ENCODE data around the gene EBP. TPM values are rescaled to one million over a fixed set of nuclear protein-coding genes. Genes with fewer than 3 reads are reported as not detected.

The EBP gene
- total and polyA plus RNA-seq, 9 of the 15 experiments (the other 6 are each of a cell fraction or from before 2014, with no cell fraction given) = 228 to 987 (median 274) TPM

GRCh38 chrX:48574270-48575266, 53.0 kb downstream of the EBP start, which contains the start of gene RBM3 (continued):
- peak; percentile 91 for TF ChIP-seq MGA (IDR thresholded peaks at IDR 0.05)
- peak; percentile 83 for TF ChIP-seq C11orf30 (IDR thresholded peaks at IDR 0.05; ENCODE audit: low read depth)
- peak; percentile 87 for TF ChIP-seq POLR2B (IDR thresholded peaks at IDR 0.05; ENCODE audit: low read depth, partially characterized antibody)
- no peak for TF ChIP-seq ZFP30 (CRISPR knock-in tag; IDR thresholded peaks at IDR 0.05; ENCODE audit: borderline replicate concordance)
- TF ChIP-seq MTA3 (IDR thresholded peaks at IDR 0.05; ENCODE audit: borderline replicate concordance) = no peak
- no peak for TF ChIP-seq DIDO1 (tag; IDR thresholded peaks at IDR 0.05; ENCODE audit: low read depth)
- peak; percentile 80 for TF ChIP-seq RNF2 (IDR thresholded peaks at IDR 0.05)
- no peak for TF ChIP-seq ZNF79 (CRISPR knock-in tag; IDR thresholded peaks at IDR 0.05; ENCODE audit: low read depth)
- no peak for TF ChIP-seq RBM25 (IDR thresholded peaks at IDR 0.05; ENCODE audit: low read depth, low read length, severe bottlenecking)
- TF ChIP-seq POLR2G (IDR thresholded peaks at IDR 0.05; ENCODE audit: low read depth, low read length) = peak; percentile 96
- no peak for TF ChIP-seq ZNF239 (CRISPR knock-in tag; IDR thresholded peaks at IDR 0.05)
- peak; percentile 40 for TF ChIP-seq HDAC3 (IDR thresholded peaks at IDR 0.05; ENCODE audit: borderline replicate concordance, partially characterized antibody)
- TF ChIP-seq TSC22D4 (tag; IDR thresholded peaks at IDR 0.05) = no peak
- TF ChIP-seq RBM14 (IDR thresholded peaks at IDR 0.05; ENCODE audit: borderline replicate concordance, insufficient read depth, low read depth, low read length) = 0 out of 2 replicates have a peak, but pooled peaks have one; percentile 62
